Measurements from ENCODE around the gene PMEL. TPM values are rescaled to one million over a fixed set of nuclear protein-coding genes. Genes with fewer than 3 reads are reported as not detected.

The PMEL gene
- total RNA-seq, 1 donor from 2014 or later, result not detected

- intact Hi-C loops (cut with DNase I), result no loop called here
- DNase-seq (ENCODE audit: low spot score in 2 of 2), result no peak
- no peak for TF ChIP-seq CTCF (IDR thresholded peaks at IDR 0.05)
- no peak overlapping the region for H3K27ac ChIP-seq
- no peaks in the 10 kb centered on the region for H3K4me1 ChIP-seq
- no peaks in the 10 kb centered on the region for H3K9me3 ChIP-seq
- no peaks in the 10 kb centered on the region for H3K27me3 ChIP-seq
- H3K36me3 ChIP-seq, result peaks cover 0 to 8% of the 10 kb centered on the region in 2 donors
- H3K4me3 ChIP-seq, result no peak overlapping the region
These were observed 50.4 kb downstream of the PMEL start for GRCh38 chr12:55915482-55915859.

- H3K9me3 ChIP-seq, result no peaks in the 10 kb centered on the region
- DNase-seq (ENCODE audit: low spot score in 2 of 2), result no peak
- H3K4me3 ChIP-seq, result no peak overlapping the region
- intact Hi-C loops (cut with DNase I), result no loop called here
- H3K36me3 ChIP-seq, result peaks cover 0 to 8% of the 10 kb centered on the region in 2 donors
- no peaks in the 10 kb centered on the region for H3K27me3 ChIP-seq
- no peak for TF ChIP-seq CTCF (IDR thresholded peaks at IDR 0.05)
- H3K4me1 ChIP-seq, result peaks cover 0 to 6% of the 10 kb centered on the region in 2 donors
- H3K27ac ChIP-seq, result no peak overlapping the region
These were observed 52.9 kb downstream of the PMEL start for GRCh38 chr12:55912908-55913307.

GRCh38 chr12:55909513-55909884, 56.3 kb downstream of the PMEL start:
- Histone ChIP-seq H3K36me3 (peaks cover 0 to 8% of the 10 kb centered on the region in 2 donors), H3K27me3 (no peaks in the 10 kb centered on the region), H3K4me3 (no peak overlapping the region), H3K9me3 (no peaks in the 10 kb centered on the region), H3K4me1 (peaks cover 0 to 6% of the 10 kb centered on the region in 2 donors), H3K27ac (peak overlapping the region; percentile 35 to 60)
- TF ChIP-seq CTCF (IDR thresholded peaks at IDR 0.05), result no peak
- intact Hi-C loops (cut with DNase I), result no loop called here
- no peak for DNase-seq (ENCODE audit: low spot score in 2 of 2)

GRCh38 chr12:55908726-55909512, 56.9 kb downstream of the PMEL start:
- intact Hi-C loops (cut with DNase I), result no loop called here
- H3K4me3 ChIP-seq, result no peak overlapping the region

GRCh38 chr12:55906056-55906455, 59.8 kb downstream of the PMEL start:
- intact Hi-C loops (cut with DNase I), result no loop called here
- no peak for DNase-seq (ENCODE audit: low spot score in 2 of 2)
- Histone ChIP-seq H3K9me3 (no peaks in the 10 kb centered on the region), H3K27me3 (no peaks in the 10 kb centered on the region), H3K36me3 (peaks cover 18 to 20% of the 10 kb centered on the region in 2 donors), H3K27ac (no peak overlapping the region), H3K4me3 (no peak overlapping the region), H3K4me1 (peaks cover 0 to 6% of the 10 kb centered on the region in 2 donors)
- TF ChIP-seq CTCF (IDR thresholded peaks at IDR 0.05), result no peak

More at GRCh38 chr12:55908726-55909512, 56.9 kb downstream of the PMEL start:
- Histone ChIP-seq H3K9me3 (no peaks in the 10 kb centered on the region), H3K4me1 (peaks cover 0 to 6% of the 10 kb centered on the region in 2 donors), H3K36me3 (peaks cover 0 to 8% of the 10 kb centered on the region in 2 donors), H3K27ac (peak overlapping the region; percentile 35 to 60), H3K27me3 (no peaks in the 10 kb centered on the region)
- no peak for TF ChIP-seq CTCF (IDR thresholded peaks at IDR 0.05)
- DNase-seq (ENCODE audit: low spot score in 2 of 2), result no peak

Other genes with a start within 250 kb of the PMEL start
- 57.2 TPM for gene BLOC1S1, start 250.0 kb downstream of the PMEL start, total RNA-seq
- gene RDH5, start 245.6 kb downstream of the PMEL start, total RNA-seq, result 3.6 TPM
- gene CD63, start 237.0 kb downstream of the PMEL start, total RNA-seq, result 566 TPM
- gene GDF11, start 222.9 kb downstream of the PMEL start, total RNA-seq, result 1.6 TPM
- gene SARNP, start 148.3 kb downstream of the PMEL start, total RNA-seq, result 13.4 TPM
- 13.8 TPM for gene ORMDL2, start 148.0 kb downstream of the PMEL start, total RNA-seq
- 26.1 TPM for gene DNAJC14, start 136.5 kb downstream of the PMEL start, total RNA-seq
- gene MMP19, start 123.1 kb downstream of the PMEL start, total RNA-seq, result 37.5 TPM
- gene PYM1, start 38.1 kb downstream of the PMEL start, total RNA-seq, result 83.7 TPM
- 48.6 TPM for gene DGKA, start 34.9 kb downstream of the PMEL start, total RNA-seq
- 24.5 TPM for gene CDK2, start 788 bp upstream of the PMEL start, total RNA-seq
- gene RAB5B, start 8.0 kb upstream of the PMEL start, total RNA-seq, result 48.0 TPM
- gene SUOX, start 31.2 kb upstream of the PMEL start, total RNA-seq, result 5.4 TPM
- 1.6 TPM for gene IKZF4, start 55.0 kb upstream of the PMEL start, total RNA-seq
- 877 TPM for gene RPS26, start 75.9 kb upstream of the PMEL start, total RNA-seq
- gene ERBB3, start 114.1 kb upstream of the PMEL start, total RNA-seq, result 3.2 TPM
- 101 TPM for gene PA2G4, start 138.5 kb upstream of the PMEL start, total RNA-seq
- gene RPL41, start 150.6 kb upstream of the PMEL start, total RNA-seq, result 1,819 TPM
- gene ZC3H10, start 152.2 kb upstream of the PMEL start, total RNA-seq, result 11.1 TPM
- gene ESYT1, start 162.2 kb upstream of the PMEL start, total RNA-seq, result 119 TPM
- gene MYL6B, start 186.5 kb upstream of the PMEL start, total RNA-seq, result 53.6 TPM
- gene MYL6, start 192.3 kb upstream of the PMEL start, total RNA-seq, result 1,476 TPM
- 53.9 TPM for gene SMARCC2, start 223.4 kb upstream of the PMEL start, total RNA-seq

Measured in ascending aorta (tissue), 2 donors.